ENCODE measurements around the gene MINDY1.

Gene MINDY1, protein sequence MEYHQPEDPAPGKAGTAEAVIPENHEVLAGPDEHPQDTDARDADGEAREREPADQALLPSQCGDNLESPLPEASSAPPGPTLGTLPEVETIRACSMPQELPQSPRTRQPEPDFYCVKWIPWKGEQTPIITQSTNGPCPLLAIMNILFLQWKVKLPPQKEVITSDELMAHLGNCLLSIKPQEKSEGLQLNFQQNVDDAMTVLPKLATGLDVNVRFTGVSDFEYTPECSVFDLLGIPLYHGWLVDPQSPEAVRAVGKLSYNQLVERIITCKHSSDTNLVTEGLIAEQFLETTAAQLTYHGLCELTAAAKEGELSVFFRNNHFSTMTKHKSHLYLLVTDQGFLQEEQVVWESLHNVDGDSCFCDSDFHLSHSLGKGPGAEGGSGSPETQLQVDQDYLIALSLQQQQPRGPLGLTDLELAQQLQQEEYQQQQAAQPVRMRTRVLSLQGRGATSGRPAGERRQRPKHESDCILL

GRCh38 chr1:151006327-151007052 lies at the start of gene MINDY1:
Gene MINDY1 (minus strand): TSS chr1:151006902. CDS start chr1:151002617, 4,285 bp downstream.
- DNase-seq, result peak; percentile 80

DNA sequence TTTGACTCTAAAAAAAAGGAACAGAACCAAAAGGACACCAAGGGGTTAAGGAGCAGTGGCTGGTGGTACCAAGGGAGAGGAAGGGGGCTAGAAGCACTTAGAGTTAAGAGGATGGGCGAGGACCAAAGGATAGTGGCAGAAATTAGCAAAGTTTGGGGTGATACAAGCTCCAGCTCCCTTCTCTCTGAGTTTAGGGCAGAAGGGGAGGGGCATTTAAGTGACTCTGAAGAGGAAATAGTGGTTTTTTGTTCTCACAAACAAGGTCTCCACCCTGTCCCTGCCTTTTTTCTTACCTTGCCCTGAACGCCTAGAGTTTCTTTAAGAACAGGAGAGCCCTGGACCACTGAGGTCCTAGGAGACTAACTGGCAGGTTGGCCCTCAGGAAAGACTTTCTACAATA lies 49.4 kb upstream of the MINDY1 start:
- no peak for DNase-seq

DNA sequence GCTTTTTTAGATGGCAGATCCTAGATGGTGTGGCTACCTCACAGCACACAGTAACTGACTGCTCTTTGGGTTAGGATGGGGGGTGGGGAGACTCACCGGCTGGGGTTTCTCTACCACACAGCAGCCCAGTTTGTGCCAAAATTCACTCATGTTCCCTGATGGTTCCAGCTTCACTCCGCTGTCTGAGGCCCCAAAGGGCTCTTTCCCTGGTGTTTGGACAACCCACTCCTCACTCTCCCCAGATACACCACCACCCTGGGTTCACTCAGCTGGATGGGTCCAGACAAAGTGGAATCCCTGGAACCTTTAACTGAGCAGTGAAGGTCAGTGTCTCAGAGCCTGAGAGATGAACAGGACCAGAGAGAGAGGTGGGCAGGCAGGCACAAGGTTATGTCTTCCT lies 48.9 kb upstream of the MINDY1 start:
- DNase-seq, result no peak

DNA sequence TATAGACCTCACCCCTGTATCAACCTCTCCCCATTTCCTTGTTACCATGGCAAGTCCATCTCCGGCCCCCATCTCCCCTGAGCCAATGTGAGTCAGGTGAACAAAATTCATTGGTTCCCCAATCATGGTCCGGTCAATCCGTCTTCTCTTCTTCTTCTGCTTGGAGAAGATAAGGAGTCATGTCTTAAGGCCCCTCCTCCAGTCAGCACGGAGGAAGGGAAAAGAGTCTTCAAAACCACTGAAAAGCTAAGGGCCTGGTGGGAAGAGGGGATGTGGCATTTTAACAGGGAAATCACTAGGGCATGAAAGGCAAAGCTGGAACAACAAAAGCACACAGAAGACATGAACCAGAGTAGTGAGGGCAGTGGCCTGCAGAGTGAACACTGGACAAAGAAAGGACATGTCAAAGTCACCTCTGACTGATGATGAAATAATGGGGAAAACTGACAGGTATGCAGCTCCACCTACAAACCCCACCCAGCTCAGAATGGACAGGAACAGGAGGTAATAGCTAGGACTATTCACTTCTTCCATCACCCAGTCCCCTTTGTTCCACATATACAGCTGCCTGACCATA lies 48.4 kb upstream of the MINDY1 start:
- DNase-seq, result no peak

DNA sequence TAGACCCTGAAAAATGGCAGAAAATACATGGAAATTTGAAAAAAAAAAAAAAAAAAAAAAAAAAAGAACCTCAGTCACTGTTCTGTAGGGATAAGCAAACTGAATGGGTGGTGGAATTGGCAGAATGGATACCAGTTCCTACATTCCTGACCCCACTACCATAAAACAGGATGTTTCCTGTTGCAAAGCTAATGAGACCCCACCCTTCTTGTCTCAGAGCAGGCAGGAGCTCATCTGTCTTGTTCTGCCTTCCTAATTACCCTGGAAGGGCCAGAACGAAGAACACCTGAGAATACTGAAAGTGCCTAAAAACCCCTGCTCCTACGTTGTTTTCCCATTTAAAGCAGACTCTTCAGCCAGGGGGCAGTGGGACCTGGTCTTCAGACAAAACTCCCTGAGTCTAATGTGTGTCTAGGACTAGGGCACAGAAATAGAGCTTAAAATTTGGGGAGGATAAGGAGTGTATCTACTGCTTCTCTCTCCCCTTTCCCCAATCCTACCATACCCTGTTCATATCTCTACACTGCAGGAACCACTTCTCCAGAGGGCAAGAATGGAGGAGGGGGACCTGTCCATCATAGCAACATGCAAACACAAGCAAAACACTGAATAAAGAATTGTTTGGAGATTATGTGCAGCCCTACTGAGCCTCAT lies 44.8 kb upstream of the MINDY1 start:
- DNase-seq, result no peak

GRCh38 chr1:151050051-151050688 lies 43.5 kb upstream of the MINDY1 start:
- DNase-seq, result no peak

GRCh38 chr1:151049458-151049857 lies 42.8 kb upstream of the MINDY1 start:
- DNase-seq, result no peak

DNA sequence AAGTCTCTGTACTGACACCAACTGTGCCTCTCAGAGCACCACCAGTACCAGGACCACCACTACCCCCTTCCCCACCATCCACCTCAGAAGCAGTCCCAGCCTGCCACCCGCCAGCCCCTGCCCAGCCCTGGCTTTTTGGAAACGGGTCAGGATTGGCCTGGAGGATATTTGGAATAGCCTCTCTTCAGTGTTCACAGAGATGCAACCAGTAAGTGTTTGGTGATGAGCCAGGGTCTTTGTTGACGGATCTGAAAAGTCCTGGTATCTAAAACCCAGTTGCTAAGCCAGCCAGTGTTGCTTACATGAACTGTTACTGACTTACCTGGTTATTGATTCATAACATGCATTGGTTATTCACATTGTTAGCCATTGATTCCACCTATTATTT lies 41.9 kb upstream of the MINDY1 start:
- DNase-seq, result no peak

DNA sequence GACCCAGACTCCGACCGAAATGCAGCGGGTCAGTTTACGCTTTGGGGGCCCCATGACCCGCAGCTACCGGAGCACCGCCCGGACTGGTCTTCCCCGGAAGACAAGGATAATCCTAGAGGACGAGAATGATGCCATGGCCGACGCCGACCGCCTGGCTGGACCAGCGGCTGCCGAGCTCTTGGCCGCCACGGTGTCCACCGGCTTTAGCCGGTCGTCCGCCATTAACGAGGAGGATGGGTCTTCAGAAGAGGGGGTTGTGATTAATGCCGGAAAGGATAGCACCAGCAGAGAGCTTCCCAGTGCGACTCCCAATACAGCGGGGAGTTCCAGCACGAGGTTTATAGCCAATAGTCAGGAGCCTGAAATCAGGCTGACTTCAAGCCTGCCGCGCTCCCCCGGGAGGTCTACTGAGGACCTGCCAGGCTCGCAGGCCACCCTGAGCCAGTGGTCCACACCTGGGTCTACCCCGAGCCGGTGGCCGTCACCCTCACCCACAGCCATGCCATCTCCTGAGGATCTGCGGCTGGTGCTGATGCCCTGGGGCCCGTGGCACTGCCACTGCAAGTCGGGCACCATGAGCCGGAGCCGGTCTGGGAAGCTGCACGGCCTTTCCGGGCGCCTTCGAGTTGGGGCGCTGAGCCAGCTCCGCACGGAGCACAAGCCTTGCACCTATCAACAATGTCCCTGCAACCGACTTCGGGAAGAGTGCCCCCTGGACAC lies 41.4 kb upstream of the MINDY1 start:
- peak; percentile 62 for DNase-seq

GRCh38 chr1:151047591-151047924 lies 40.9 kb upstream of the MINDY1 start, which contains the start of gene C1orf56:
Gene C1orf56 (plus strand): TSS chr1:151047751. CDS start chr1:151047848, 97 bp downstream.
- peak; percentile 62 for DNase-seq

- DNase-seq, result no peak
Observed at GRCh38 chr1:151043163-151043562, 36.5 kb upstream of the MINDY1 start.

DNA sequence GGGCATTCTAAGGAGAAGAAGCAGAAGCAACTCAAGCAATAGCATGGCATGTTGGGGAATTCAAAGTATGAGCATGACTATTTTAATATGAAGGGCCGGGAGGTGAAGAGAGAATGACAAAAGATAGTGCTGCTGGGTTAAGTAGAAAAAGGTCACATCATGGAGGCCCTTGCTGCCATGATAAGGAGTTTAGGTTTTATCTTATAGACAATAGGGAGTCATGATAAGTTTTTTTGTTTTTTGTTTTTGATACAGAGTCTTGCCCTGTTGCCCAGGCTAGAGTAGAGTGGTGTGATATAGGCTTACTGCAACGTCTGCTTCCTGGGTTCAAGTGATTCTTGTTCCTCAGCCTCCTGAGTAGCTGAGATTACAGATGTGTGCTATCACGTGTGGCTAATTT lies 32.8 kb upstream of the MINDY1 start:
- DNase-seq, result no peak

- DNase-seq, result no peak
Observed at GRCh38 chr1:151037032-151037431, 30.3 kb upstream of the MINDY1 start.

GRCh38 chr1:151036356-151036755 lies 29.7 kb upstream of the MINDY1 start, which contains the start of gene BNIPL:
Gene BNIPL (plus strand): TSS chr1:151036586. CDS start chr1:151036726, 140 bp downstream.
- DNase-seq, result no peak

- no peak for DNase-seq
Observed at GRCh38 chr1:151035167-151035566, 28.5 kb upstream of the MINDY1 start.

GRCh38 chr1:151032164-151032563 lies 25.5 kb upstream of the MINDY1 start:
- no peak for DNase-seq

GRCh38 chr1:151026460-151026859 lies 19.8 kb upstream of the MINDY1 start:
- no peak for DNase-seq

DNA sequence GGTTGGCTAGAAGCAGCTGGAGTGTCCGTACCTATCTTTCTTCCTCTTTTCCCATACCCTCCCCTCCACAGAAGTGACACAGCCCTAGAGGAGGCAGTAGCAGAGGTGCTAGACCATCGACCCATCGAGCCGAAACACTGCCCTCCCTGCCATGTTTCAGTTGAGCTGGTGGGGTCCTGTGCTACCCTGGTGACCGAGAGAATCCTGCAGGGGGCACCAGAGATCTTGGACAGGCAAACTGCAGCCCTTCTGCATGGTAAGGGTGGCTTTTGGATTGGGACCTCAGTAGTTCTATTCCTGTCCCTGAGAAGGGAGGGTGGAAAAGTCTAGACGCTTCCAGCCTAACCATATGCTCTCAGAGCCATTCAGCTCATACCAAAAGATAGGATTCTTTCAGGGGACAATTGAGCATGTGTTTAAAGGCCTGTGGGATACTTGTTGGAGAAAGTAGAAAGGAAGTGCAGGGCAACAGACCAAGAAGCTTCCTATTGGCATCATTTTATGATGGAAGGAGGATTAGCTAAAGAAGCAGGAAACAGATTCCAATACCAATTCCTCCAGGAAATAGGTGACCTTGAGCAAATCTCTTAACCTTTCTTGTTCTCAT lies 17.9 kb upstream of the MINDY1 start:
- peak; percentile 55 for DNase-seq

DNA sequence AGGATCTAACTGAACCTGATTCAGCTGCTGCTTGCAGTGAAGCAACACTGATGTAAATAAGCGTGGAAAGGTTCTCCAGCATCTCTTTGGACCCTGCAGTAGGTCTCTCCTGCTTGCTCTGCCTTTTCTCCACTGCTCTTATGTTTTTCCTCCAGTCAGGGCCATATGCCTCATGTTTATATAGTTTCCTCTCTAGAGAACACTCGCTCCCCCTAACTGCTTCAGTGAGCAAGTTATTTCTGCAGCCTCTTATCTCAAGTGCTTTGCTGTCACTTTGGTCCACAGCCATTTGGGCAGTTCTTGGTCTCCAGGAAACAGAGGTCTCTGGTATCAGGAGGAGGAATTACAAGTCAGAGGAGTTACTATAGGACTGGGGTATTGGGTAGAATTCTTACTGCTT lies 6.8 kb upstream of the MINDY1 start:
- DNase-seq, result no peak

DNA sequence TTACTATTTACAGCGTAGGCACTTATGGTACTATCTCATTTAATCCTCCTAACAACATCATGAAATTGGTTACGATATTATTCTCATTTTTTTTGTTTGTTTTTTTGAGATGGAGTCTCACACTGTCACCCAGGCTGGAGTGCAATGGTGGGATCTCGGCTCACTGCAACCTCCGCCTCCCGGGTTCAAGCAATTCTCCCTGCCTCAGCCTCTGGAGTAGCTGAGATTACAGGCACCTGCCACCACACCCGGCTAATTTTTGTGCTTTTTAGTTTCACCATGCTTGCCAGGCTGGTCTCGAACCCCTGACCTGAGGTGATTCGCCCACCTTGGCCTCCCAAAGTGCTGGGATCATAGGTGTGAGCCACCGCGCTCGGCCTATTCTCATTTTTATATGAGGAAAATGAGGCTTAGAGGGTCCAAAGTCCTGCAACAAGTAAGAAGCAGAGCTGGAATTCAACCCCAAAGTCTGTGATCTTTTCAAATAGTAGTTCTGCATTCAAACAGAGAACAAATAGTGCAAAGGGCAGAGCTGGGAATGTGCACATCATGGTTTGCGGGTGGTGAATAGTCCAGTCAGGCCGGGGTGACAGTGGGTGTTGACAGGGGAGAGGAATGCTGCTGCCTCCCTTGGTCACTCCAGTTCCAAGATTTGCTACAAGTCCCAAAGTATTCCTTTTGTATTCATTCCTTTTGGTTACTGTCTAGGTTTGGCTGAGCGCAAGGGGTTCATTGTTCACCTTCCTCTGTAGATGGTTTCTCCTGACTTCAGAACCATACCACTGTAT lies 6.2 kb upstream of the MINDY1 start:
- DNase-seq, result no peak
